ENCODE data around the gene UMODL1.

The UMODL1 gene

DNA sequence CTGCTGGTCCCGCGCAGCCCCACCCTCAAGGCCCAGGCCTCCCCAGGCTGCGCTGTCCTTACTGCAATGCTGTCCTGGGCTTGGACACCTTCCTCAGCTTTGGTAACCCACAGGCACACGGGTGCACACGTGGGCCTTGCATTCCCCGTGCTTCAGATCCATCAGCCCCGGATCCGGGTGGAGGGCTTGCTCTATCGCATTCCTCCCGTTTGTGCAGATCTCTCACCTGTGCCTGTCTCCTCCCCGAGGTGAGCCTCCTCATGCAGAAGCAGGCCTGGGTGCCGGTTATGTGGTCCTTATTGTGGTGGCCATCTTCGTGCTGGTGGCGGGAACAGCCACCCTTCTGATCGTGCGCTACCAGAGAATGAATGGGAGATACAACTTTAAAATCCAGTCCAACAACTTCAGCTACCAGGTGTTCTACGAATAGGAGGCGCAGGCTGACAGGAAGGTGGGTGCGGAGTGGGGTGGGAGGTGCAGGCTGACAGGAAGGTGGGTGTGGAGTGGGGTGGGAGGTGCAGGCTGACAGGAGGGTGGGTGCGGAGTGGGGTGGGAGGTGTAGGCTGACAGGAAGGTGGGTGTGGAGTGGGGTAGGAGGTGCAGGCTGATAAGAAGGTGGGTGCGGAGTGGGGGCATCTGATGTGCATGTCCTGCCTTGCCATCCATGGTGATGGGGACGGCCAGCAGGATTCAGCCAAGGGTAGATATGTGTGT, 66.2 kb downstream of the UMODL1 start:
- no peak for DNase-seq

DNA sequence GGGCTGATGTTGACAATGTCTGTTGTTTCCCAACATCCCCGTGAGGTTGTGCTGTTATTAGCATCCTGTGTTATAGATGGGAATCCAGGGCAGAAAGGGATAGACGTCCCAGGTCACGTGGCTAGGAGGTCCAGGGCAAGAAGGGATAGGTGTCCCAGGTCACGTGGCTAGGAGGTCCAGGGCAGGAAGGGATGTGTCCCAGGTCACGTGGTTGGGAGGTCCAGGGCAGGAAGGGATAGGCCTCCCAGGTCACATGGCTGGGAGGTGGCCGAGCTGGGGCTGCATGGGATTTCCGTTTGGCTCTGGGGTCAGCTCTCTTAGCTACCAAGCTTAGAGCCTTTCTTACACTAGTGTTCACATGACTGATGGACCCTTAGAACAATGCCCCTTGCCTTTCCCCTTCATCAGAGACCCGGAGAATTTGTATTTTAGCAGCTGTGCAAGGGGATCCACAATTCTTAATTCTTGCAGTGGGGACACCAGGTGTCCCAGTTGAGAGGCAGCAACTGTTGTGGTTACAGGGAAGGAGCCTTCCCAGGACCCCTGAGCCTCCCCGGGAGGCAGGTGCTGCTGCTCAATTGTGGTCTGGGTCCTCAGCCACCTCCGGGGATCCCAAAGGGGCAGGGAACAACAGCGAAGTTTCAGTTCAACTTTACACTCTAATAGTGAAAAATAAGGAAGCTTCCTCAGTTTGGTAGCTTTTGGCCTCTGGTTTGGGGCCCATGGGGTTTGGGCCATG, 69.2 kb downstream of the UMODL1 start:
- DNase-seq, result no peak

DNA sequence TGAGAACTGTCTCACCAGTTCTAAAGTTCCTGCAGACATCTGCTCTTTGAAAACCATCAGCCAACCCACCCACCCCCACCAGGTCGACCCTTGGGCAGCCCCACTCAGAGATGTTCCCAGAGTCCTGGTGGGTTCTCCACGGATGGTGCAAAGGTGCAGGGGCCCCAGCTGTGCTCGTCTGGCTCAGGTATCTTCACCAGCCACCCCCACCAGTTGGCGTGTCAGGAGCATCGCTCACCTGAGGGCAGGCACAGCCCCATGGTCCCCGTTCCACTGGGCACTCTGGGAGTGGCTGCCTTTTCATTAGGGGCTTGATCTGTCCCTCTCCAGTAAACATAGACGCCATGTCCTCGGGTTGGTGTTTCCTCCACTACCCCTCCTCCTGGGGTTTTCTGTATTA, 70.5 kb downstream of the UMODL1 start:
- no peak for DNase-seq

DNA sequence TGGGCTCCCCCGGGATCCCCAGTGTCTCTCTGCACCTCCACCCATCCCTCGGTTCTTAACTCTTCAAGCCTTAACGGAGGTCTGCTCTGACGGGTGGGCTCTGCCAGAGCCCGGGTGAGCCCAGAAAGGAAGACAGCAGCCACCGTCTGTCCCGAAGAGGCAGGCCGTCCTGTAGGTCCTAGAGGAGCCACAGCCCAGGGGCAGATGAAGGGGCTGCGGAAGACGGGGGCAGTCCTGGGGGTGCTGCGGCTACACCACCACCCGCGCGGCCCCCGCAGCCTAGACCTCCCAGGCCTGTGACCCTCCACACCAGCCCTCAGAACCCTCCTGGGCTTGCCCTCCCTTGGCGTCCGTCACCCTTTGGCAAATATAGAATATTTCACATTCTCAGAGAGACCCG, 71.0 kb downstream of the UMODL1 start:
- no peak for DNase-seq

DNA sequence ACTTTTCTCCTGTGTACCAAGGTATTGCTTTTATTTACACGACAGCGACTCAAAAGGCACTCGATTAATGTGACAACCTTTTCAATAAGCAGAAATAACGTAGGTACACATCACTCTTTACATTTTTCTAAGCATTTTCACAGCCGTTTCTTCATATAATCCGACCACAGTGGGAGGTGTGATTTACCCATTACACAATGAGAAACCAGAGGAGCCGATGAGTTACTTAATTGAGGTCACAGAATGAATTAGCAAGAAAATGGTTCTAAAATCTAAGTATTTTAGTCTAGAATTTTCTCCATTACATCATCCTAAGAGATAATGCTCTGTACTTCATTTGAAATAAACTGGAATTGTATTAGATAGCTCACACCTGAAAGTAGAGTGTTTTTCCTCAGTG, 71.5 kb downstream of the UMODL1 start:
- no peak for DNase-seq

DNA sequence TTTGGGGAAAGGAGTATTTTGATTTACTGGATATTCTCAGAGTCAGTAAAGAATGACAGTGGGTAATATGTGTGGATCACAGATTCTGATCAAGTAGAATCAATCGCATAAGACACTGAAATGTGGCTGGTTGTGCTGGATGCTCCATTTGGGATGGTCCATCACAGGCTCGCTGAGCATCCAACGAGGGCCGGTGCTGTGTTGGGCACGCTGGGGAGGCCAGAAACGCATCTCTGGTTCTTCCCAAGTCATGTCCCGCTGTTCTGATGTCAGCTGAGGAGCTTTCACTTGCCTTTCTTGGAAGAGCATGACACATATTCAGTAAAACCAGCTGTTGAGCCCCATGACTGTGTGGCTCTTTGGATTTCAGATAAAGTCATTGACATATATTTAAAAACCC, 72.0 kb downstream of the UMODL1 start:
- no peak for DNase-seq

DNA sequence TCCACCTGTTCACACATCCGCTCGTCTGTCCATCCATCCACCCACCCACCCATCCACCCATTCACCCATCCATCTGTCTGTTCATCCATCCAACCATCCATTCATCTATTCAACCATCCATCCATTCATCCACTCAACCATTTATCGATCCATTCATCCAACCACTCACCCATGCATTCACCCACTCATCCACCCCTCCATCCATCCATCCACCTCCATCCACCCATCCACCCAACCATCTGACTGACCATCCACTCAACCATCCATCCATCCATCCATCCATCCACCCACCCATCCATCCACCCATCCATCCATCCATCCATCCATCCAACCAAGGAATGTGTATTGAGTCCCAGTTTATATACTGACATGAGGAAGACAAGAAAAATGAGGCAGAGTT, 73.1 kb downstream of the UMODL1 start:
- DNase-seq, result no peak

DNA sequence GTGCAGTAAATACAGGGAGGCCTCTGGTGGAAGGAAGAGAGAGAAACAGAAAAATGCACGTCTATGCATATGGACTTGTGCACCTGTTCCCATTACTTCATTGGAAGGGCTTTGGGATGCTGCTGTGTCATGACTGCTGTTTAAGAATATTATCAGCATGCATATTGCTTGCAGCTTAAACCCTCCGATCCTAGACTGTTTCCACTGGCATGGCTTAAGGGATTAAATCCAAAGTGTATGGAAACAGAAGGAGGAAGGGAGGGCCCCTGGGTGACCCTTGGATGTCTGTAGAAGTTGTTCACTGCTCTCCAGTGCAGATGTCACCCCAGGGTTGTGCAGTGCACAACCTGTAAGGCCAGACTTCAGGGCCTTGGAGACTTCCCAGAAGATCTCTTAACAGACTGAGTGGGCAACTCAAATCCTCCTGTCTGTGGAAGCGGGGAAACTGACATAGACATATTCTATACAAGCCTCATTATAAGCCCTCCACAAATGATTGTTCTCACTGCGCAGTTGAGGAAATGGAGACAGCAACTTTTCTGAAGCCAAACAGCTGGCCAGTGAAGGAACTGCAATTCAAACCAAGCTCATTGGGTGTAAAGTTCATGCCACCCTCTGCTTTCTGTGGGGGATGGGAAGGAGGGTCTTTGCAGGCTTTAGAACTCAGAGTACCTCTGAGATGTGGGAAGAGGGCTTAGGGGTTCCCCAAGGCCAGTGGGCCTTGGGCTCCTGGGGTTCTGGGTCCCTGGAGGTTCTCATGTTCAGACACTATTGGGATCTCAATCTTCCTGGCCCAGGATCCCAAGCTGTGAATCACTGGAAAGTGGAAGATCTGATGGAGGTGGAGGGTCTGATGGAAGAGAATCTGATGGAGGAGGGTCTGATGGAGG, 73.8 kb downstream of the UMODL1 start:
- no peak for DNase-seq

DNA sequence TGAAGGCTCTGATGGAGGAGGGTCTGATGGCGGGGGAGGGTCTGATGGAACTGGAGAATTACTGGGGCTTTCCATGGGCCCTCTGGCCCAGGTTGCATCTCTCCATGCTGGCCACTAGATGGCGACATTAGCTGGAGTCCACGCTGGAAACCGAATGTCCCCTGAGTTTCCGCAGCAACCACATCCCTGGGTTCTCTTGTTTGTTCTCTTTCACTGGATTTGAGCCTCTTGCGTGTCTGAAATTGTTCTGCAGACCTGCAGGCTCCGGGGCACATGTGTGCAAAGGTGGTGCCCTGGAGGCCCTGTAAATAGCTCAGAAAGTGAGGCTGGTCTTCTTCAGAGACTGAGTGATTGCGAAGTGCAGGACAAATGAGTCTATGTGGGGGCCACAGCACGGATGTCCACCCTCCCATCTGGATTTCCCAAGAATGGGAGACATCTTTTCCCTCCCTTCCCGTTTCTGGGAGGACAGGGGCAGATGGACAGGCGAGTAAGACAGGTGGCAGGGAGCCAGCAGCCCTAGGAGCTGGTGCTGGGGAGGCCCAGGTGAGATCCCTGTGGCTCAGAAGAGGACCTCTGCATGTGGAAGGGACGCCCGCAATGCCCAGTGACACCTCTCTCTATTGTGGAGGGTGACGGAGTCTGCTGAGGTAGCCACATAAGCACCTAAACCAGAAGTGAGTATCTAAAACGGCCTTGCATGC, 74.6 kb downstream of the UMODL1 start:
- DNase-seq, result peak; percentile 39

DNA sequence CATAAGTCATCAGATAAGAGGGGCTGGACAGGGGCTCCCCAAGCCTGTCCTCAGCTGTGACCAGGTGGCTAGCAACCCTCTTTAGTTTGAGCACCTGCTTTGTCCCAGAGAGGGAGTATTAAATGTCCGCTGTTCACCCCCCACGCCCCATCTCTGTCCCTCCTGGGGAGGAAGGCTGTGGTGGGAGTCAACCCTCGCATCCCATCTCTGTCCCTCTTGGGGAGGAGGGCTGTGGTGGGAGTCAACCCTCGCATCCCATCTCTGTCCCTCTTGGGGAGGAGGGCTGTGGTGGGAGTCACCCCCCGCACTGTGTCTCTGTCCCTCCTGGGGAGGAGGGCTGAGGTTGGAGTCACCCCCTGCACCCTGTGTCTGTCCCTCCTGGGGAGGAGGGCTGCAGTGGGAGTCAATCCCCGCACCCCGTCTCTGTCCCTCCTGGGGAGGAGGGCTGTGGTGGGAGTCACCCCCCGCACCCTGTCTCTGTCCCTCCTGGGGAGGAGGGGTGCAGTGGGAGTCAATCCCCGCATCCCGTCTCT, 75.2 kb downstream of the UMODL1 start:
- no peak for DNase-seq

DNA sequence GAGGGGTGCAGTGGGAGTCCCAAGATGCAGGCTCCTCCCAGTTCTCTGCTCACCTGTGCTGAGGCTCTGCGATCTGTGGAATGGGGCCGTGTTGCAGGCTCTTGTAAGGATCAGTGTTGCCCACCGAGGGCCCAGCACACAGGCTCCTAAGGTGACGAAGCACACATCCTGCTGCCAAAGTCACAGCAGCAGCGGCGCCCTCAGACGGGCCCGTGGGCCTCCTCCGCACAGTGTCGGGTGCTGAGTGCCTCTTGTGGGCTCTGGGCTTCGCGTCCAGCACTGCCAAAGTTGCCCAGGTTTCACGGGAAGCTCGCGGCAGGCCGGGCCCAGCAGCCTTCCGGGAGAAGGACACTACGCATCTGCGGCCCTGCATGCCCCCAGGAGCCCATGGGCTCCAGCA, 75.7 kb downstream of the UMODL1 start:
- no peak for DNase-seq

DNA sequence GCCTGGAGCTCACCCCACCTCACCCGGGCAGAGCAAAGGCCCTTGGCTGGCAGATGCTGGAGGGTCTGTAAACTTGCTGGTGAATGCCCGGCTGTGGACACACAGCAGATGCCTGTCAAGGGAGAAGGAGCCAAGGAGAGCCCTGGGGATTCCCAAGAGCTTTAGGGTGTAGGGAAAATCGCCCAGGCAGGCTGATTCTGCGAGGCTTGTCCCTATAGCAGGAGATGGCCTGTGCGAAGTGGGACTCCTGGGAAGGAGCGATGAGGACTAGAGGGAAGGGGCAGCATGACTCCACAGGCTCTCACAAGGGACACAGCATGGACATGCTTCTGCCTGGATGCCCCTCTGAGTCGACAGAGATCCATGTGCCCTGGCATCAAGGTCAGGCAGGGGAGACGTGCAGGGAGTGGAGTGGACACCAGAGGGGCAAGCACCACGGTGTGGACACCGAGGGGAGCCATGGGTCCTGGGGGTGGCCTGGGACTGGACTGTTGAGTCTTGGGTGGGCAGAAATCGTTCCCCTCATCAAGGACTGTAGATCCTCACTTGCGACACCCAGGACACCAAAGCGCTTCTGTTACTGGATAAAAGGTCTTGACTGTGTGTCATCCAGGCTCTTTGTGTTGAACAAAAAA, 76.4 kb downstream of the UMODL1 start:
- no peak for DNase-seq

DNA sequence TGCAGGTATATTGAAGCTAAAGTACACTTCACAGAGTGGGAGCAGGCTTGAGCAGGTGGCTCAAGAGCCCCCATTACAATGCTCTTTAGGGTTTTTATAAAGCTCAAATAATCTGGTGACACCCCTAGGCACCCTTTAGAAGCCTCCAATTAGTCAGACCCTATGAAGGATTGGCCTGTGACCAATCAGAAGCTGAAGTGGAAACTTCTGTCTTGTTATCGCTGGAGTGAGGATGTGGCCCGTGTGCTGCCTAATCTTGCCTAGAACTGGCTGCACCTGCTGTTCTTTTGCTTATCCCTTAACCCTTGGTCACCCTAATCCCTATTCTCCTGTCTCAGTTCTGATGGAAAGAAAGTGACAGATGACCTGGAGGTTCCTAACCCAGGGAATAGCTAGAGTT, 77.0 kb downstream of the UMODL1 start:
- DNase-seq, result peak; percentile 60

DNA sequence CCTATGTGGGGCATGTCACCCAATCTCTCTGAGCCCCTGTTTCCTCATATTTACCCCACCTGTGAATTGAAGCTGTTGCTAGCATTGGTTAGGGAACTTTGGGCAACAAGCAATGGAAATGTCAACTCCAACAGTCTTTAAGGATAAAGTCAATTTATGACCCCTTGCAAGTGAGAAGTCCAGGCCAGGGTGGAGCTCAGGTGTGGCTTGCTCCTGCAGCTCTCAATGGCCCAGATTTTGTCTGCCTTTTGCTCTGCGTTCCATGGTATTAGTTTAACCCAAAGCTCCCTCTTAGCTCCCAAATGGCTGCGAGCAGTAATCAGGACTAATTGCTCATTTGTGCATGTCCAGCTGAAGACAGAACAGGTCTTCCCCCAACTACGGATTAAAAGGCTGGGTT, 77.5 kb downstream of the UMODL1 start:
- DNase-seq, result no peak

DNA sequence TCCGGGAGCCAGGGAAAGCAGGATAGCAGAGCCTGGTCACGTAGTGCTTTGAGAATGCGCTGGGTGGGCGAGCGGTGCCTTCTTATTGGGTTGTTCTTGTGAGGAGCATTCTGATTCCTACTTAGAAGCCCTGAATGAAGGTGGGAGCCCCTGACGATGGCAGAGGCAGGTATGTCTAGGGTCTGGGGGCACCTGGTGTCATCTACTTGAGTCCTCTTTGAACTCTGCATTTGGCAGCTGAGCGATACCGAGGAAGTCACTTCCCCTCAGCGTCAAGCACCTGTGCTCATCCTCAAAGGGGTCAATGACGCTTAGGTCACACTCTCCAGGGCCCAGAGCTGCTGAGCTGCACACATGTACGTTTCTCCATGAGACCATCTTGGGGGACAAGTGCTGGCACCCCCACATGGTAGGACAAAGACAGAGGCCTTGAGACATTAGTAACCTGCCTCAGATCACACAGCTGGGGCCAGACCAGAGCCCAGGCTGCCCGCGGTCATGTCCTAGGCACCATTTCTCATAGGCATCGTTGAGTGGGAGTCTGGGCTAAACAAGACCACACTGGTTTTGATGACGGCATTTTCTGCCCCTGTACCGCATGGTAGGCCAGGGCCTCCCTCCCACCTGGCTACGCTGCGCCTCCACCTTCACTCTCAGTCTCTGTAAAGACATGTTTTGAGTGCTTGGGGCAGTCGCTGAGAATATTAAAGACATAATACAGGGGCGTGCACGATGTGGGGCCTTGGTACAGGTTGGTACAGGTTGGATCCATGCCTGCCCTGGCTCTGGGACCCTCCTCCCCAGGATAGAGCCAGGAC, 78.7 kb downstream of the UMODL1 start:
- no peak for DNase-seq

DNA sequence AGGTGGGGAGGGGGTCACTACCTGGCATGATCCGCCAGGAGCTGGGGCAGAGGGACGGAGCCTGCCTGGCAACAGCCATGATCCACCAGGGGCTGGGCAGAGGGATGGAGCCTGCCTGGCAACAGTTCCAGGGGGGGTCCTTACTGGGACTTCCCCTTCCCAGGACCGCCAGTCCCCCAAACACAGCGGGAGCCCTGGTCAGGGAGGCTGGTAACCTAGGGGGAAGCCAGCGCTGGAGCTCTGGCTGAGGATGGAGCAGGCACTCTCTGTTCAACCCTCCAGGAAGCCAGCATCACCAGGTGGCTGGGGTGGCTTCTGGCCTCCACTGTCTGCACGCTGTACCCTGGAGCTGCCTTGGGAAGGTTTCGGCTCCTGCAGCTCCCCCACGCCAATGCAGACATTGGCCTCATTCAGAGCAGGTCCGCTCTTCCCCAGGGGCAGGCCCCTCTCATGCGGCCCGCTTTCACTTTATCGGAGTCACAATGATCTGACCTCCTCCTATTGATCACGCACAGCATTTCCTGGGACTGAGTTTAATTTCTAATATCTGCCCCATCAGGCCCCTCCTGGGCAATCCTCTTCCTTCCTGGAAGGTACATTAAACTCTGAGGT, 79.5 kb downstream of the UMODL1 start:
- DNase-seq, result no peak

DNA sequence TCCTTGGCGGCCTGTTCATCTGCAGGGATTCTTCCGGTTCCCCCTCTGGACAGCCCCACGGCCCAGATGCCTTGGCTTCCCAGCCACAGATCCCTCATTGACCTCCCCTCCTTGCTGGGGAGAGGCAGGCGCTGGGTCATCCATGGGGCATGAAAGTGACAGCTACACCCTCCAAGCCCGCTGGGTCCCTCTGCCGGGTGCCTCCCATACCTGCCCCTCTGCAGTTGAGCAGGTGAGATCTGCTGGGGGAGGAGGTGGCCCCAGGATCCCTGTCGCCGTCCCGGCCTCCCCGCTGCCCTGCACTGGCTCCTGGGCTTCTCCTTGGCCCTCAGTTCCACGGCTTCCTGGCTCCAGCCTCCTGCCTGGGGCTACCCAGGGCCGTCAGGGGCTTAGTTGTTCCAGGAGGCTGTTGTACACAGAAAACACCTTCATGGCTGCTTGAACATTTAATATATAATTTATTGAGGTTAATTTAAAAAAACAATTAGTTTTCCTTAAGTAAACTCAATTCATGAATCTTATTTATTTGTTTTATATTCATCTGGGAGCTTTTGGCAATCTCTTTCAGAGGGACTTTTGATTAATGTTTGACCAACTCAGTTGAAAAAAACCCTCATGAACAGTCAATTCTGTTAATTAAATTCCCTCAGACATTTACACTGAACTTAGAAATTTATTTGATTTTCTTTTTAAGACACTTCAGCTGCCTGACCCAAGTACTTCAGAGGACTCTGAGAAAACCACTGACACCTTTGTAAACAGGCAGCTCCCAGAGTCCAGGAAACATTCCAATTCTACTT, 80.2 kb downstream of the UMODL1 start:
- no peak for DNase-seq

DNA sequence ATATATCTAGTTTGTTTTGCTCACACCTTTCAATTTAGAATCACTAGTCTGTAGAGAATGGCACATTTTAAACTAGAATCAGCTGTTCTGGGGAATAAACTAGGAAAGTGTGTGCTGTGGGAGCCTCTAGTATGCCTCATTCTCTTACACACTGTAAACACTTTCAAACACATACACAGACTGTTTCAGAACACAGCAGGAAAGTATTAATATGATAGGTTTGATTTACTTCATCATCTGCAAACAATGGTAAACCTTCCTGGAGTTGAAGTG, 80.8 kb downstream of the UMODL1 start:
- DNase-seq, result no peak

DNA sequence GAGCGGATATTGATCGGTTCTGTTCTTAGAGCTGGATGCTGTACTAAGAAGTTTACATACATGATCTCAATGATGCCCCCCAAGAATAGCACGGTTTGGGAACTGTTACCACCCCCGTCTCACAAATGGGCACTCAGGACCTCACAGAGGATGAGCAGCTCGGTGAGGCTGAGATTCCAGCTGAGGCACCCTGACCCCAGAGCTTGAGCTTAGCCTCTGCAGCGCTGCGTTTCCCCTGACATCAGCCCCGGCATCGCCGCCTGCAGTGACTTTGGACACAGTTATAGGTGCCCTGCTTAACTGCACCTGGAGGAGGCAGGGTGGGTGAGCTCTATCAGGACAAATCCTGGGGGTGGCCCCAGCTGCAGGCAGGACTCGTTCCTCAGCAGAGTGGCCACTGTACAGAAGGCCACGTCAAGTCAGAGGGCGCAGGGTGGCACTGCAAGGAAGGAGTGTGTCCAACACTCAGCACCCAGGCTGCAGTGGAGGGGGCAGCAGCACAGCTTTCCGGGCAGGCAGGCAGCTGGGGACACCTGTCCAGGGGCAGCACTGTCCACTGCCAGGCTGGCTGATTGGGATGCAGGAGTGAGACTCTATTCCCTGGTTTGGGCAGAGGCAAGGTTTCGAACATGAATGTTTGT, 82.0 kb downstream of the UMODL1 start:
- no peak for DNase-seq

DNA sequence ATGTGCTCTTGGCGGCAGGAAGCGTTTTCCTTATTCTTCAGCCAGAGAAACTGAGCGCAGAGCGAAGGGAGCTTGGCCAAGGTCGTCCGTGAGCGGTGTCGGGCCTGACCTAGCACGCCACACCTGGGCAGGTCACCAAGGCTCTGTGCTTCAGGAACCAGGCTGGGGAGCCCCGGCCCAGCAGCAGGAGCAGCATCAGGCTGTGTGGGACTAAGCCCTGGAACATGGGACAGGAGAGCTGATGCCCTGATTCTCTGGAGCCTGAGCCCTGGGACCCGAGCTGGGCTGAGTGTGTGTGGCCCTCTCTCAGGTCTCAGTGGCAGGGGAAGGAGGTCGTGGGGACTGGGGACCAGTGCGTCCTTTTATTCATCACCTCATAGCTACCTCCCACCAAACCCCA, 82.6 kb downstream of the UMODL1 start:
- no peak for DNase-seq

All from hematopoietic multipotent progenitor cell treated with erythropoietin and hydrocortisone succinate and interleukin-3 and kit ligand, for 8 days (in vitro differentiated cells).